ENCODE measurements around the gene CAPN15.
"Not testable (repeated sequence)": the region's sequence is repeated elsewhere in the genome, so short reads cannot be mapped to it uniquely, and the experiment has no call there.

CAPN15 gene
- 87.0 to 100 reads per million in 2 donors for total RNA-seq

- peak; percentile 81 for DNase-seq
Observed at GRCh38 chr16:527015-527903, at the start of gene CAPN15. Gene CAPN15, plus strand, starts transcription at chr16:527712. Its CDS starts 19,127 bp downstream, at chr16:546839.

GRCh38 chr16:478287-478686, 49.2 kb upstream of the CAPN15 start:
- not testable (repeated sequence) for DNase-seq

DNA sequence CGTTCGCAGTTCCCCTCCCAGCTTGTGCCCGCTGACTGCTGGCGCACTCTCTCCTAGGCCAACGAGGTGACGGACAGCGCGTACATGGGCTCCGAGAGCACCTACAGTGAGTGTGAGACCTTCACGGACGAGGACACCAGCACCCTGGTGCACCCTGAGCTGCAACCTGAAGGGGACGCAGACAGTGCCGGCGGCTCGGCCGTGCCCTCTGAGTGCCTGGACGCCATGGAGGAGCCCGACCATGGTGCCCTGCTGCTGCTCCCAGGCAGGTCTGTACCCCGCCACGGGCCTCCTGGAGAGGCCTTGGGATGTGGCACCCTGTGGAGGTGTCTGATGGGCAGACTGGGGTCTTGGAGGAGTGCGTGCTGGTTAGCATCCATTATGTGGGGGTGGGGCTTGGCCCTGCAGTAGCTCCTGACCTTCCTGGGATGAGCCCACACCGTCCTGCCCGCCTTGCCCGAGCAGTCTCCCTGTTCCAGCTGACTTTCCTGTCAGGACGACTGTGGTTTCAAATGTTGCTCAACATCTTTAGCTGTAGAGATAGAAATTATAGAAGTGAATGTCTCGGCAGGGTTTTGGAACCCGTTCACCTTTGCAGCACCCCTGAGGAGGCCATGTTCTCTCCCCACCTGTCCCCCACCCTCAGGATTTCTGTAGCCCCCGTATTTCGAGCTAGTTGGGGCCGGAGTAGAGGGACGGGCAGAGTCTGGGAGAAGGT, 44.9 kb upstream of the CAPN15 start:
- no peak for DNase-seq

DNA sequence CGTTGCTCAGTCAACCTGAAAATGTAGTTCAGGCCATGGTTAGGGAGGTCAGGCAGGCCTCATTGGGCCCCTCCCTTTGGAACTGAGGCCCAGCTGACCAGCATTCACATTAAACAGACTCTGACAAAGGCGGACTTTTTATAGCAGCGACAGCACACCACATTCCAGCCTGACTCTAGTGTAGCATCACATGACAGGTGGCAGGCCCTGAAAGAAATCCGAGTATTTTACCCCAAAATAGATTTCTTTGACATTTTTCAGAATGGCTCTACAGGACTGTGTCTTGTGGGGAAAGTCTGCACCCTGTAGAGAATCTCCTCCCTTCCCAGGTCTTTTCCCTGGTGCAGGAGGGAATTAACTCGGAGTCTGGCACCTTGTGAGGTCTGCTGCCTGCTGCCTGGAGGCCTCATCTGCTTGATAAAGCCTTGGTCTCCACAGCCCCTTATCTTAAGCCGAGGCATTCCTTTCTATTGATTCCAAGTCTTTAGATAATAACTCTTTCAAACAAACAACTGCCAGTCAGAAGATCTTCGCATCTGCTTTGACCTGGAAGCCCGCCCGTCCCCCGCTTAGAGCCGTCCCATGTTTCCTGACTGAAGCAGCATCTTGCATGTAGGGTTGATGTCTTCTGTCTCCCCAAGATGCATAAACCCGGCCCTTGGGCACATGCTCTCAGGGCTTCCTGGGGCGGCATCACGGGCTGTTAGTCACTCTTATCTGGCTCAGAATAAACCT, 44.0 kb upstream of the CAPN15 start:
- no peak for DNase-seq

DNA sequence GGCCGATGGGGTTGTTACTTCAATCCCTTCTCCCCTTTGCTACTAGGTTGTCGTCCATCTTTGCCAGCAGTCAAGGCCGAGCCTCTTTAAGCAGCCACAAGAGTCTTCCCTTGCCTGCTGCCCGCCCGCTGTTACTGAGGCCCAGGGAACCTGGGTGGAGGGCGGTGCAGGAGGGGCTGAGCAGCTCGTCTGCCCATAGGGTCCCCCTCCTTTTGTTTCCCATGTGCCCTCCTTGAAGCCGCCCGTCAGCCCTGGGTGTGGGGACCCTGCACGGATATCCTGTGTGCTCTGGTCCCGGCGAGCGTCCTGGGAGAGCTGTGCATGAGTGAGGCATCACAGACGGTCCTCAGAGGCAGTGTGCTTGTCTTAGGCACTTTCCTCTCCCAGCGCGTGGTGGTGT, 37.9 kb upstream of the CAPN15 start:
- no peak for DNase-seq

GRCh38 chr16:490768-491167, 36.7 kb upstream of the CAPN15 start:
- DNase-seq, result no peak

GRCh38 chr16:491220-491919, 36.1 kb upstream of the CAPN15 start:
- no peak for DNase-seq

DNA sequence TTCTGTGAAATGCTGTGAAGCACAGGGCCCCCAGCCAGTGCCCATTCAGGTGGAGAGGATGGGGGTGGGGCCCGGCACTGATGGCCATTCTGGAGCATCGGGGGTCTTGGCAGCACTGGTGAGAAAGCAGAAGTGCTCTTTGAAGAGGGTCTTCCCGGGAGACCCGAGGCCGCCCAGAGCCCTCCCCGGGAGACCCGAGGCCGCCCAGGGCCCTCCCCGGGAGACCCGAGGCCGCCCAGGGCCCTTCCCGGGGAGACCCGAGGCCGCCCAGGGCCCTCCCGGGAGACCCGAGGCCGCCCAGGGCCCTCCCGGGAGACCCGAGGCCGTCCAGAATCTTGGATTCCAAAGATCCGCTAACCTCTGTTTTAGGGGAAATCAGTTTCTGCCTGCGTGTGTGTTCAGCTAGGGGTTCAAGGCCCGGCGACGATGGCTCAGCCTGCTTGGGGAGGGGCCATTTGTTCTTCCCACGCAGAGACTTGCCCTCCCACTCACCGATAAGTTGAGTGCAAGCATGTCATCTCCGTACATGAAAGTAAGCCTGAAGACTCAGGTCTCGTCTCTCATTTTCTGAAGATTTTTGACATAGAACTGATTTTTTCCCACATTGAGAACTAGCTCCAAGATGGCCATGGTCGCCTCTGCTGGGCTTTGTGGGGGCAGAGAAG, 35.2 kb upstream of the CAPN15 start:
- no peak for DNase-seq

DNA sequence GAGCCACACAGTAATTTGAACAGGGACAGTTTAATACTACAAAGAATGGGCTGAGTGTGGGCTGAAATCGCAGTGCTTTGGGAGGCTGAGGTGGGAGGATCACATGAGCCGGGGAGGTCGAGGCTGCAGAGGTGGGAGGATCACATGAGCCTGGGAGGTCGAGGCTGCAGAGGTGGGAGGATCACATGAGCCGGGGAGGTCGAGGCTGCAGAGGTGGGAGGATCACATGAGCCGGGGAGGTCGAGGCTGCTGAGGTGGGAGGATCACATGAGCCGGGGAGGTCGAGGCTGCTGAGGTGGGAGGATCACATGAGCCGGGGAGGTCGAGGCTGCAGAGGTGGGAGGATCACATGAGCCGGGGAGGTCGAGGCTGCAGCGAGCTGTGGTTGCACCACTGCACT, 32.8 kb upstream of the CAPN15 start:
- DNase-seq, result not testable (repeated sequence)

- no peak for DNase-seq
Observed at GRCh38 chr16:495127-495748, 32.3 kb upstream of the CAPN15 start.

DNA sequence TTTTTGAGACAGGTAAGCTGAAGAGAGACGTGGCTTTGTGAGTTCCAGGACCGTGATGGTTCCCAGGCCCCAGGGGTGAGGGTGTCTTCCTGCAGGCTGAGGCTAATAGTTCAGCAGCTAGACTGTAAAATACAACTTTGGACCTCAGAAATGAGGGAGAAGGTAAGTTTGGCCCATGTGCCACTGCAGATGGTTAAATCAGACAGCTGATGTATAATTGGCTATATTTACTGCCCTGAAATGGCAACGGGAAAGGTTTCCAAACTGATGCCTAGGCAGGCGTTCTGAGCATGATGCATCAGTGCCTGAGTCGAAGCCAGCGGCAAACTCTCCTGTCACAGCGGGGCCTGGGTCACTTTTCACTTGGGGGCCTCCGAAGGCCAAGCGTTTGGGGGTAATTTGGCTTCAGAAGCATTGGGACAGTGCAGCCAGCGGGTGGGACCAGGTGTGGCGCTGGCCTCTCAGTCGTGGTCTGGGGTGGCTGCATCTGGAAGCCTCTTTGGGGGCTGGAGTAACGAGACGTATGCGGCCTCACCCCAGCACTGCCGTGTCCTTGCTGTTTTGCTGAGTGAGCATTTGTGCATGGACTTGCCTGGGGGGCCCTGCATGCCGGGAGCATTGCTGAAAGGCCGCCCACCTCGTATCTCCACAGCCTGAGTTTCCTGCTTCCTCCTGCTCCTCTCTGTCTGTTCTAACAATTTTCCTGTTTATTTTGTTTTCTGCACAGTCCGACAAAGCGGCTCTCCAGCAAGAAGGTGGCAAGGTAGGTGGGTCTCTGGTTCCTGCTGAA, 31.2 kb upstream of the CAPN15 start:
- no peak for DNase-seq

DNA sequence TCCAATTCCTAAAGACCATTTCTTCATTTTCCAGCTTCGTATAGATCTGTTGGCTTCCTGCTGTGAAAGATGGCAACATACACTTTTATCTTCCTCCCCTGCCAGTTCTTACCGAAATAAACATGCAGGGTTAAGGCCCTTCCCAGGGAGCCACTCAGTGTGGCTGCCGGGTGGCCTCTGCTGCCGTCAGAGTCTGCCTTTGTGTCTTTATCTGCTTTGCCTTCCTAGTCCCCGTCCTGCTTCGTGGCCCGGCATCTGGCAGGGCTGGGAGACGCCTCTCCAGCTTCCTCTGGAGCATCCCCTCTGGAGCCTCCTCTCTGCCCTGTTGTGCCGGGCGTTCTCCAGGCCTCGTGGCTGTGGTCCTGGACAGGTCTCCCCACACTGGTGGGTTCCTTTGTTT, 30.3 kb upstream of the CAPN15 start:
- no peak for DNase-seq

DNA sequence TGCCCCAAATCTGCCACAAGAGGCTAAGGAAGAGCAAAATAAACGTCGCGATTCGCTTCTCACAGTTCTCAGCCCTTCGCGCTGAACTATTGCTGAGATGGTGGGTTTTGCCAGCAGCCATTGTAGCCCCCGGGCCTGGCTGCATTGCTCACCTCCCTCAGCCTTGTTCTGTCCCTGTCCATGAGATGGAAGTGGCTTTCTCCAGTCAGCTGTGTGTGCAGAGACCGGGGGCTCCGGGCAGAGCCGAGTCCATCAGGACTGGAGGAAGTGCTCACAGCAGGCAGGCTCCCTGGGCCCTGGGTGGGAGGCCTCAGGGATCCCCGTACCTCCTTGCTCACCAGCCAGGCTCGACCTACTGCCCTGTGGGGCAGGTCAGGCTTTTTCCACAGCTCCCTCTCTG, 27.6 kb upstream of the CAPN15 start:
- no peak for DNase-seq

DNA sequence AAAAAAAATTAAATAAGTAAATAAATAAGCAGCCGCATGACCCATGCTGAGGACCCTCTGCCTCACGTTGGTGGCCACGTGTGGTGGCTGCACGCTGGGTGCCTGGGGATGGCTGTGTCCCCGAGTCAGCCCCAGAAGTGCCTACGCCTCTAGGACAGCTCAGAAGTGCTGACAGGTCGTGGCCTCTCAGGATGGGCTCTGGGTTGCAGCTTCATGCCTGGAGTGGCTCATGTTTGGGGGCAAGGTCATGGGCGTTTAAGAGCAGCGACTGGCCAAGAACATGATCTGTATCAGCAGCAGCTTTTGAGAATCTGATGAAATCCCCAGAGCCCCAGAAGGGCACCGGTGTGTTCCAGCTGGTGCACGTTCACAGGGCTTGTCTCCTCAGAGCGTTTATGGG, 26.8 kb upstream of the CAPN15 start:
- DNase-seq, result no peak

GRCh38 chr16:502179-502943, 25.2 kb upstream of the CAPN15 start:
- DNase-seq, result no peak

GRCh38 chr16:503150-504071, 24.1 kb upstream of the CAPN15 start:
- DNase-seq, result no peak

GRCh38 chr16:505479-506245, 21.9 kb upstream of the CAPN15 start:
- DNase-seq, result no peak

DNA sequence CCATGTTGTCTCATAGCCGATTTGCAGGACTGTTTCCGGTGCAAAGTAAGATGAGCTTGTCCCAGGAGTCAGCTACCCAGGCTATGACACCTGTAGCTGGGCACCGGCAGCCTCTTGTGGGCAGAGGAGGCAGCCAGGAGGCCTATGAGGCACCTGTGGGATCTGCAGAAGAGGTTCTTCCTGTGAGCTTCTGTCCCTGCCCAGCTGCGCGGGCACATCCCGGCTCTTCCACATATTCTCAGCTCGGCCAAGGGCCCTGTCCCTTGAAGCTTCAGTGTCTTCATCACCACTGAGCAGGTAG, 21.3 kb upstream of the CAPN15 start:
- DNase-seq, result no peak

Measured in activated gamma-delta T cell (primary cell).